H1 (cell line): Measurements from ENCODE around the gene CTAGE1. TPM values are rescaled to one million over a fixed set of nuclear protein-coding genes. Genes with fewer than 3 reads are reported as not detected.

Experiments
- polyA plus RNA-seq, 7 experiments: library from polyadenylated mRNA; depleted of rRNA in 3 of 7; stranded (reverse) in 5 of 7; unstranded in 2 of 7; fragments of >200 nt in 5 of 7; fragments of 200-250 nt in 2 of 7; gene quantifications; 1 replicate in 5 of 7; 2 replicates in 1 of 7; 4 replicates in 1 of 7; pipeline versions ENCODE4 v1.2.1 to v1.2.3, GENCODE V29; 2011 to 2013; ENCODE audit warnings: missing spikeins in 2 of 7, mixed read lengths in 2 of 7
- total RNA-seq: library from RNA; stranded (reverse); fragmentation: NEBNext Ultra II Directional; extraction: Animal tissue kit (Norgen Biotek cat#: 25700); gene quantifications from 2 replicates; pipeline ENCODE4 v1.2.1, GENCODE V29; 2021
- TF ChIP-seq, protein P1 (sequence below): fragments of 300-600 bp; sonication (generic); IDR thresholded peaks from 2 replicates; pipeline ENCODE4 v1.7.1; 2012; ENCODE audit warnings: low read length, moderate library complexity, mild to moderate bottlenecking, inconsistent platforms; ENCODE audit not compliant: insufficient replicate concordance

Gene CTAGE1
- total and polyA plus RNA-seq, 2 of the 8 experiments (the other 6 are each of a cell fraction or from before 2014, with no cell fraction given): not detected

DNA sequence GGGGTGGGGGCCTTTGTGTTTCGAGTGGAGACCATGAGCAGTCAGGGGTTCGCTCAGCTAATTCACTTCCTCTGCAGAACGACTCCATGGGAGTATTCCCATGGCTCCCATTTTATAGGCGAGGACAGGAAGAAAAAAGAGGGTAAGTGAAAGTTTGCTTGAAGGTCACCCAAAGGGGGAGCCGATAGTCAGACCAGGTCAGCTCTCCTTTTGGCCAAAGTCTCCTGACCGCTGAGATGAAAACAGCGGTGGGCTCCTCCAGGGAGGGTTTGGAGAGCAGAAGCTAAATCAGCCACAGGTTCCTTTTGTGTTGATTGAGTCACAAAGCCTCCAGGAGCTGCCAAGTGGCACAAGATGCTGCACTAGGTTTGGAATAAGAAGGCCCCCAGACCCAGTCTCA lies 34.1 kb upstream of the CTAGE1 start (continued):
- TF ChIP-seq, protein P1, sequence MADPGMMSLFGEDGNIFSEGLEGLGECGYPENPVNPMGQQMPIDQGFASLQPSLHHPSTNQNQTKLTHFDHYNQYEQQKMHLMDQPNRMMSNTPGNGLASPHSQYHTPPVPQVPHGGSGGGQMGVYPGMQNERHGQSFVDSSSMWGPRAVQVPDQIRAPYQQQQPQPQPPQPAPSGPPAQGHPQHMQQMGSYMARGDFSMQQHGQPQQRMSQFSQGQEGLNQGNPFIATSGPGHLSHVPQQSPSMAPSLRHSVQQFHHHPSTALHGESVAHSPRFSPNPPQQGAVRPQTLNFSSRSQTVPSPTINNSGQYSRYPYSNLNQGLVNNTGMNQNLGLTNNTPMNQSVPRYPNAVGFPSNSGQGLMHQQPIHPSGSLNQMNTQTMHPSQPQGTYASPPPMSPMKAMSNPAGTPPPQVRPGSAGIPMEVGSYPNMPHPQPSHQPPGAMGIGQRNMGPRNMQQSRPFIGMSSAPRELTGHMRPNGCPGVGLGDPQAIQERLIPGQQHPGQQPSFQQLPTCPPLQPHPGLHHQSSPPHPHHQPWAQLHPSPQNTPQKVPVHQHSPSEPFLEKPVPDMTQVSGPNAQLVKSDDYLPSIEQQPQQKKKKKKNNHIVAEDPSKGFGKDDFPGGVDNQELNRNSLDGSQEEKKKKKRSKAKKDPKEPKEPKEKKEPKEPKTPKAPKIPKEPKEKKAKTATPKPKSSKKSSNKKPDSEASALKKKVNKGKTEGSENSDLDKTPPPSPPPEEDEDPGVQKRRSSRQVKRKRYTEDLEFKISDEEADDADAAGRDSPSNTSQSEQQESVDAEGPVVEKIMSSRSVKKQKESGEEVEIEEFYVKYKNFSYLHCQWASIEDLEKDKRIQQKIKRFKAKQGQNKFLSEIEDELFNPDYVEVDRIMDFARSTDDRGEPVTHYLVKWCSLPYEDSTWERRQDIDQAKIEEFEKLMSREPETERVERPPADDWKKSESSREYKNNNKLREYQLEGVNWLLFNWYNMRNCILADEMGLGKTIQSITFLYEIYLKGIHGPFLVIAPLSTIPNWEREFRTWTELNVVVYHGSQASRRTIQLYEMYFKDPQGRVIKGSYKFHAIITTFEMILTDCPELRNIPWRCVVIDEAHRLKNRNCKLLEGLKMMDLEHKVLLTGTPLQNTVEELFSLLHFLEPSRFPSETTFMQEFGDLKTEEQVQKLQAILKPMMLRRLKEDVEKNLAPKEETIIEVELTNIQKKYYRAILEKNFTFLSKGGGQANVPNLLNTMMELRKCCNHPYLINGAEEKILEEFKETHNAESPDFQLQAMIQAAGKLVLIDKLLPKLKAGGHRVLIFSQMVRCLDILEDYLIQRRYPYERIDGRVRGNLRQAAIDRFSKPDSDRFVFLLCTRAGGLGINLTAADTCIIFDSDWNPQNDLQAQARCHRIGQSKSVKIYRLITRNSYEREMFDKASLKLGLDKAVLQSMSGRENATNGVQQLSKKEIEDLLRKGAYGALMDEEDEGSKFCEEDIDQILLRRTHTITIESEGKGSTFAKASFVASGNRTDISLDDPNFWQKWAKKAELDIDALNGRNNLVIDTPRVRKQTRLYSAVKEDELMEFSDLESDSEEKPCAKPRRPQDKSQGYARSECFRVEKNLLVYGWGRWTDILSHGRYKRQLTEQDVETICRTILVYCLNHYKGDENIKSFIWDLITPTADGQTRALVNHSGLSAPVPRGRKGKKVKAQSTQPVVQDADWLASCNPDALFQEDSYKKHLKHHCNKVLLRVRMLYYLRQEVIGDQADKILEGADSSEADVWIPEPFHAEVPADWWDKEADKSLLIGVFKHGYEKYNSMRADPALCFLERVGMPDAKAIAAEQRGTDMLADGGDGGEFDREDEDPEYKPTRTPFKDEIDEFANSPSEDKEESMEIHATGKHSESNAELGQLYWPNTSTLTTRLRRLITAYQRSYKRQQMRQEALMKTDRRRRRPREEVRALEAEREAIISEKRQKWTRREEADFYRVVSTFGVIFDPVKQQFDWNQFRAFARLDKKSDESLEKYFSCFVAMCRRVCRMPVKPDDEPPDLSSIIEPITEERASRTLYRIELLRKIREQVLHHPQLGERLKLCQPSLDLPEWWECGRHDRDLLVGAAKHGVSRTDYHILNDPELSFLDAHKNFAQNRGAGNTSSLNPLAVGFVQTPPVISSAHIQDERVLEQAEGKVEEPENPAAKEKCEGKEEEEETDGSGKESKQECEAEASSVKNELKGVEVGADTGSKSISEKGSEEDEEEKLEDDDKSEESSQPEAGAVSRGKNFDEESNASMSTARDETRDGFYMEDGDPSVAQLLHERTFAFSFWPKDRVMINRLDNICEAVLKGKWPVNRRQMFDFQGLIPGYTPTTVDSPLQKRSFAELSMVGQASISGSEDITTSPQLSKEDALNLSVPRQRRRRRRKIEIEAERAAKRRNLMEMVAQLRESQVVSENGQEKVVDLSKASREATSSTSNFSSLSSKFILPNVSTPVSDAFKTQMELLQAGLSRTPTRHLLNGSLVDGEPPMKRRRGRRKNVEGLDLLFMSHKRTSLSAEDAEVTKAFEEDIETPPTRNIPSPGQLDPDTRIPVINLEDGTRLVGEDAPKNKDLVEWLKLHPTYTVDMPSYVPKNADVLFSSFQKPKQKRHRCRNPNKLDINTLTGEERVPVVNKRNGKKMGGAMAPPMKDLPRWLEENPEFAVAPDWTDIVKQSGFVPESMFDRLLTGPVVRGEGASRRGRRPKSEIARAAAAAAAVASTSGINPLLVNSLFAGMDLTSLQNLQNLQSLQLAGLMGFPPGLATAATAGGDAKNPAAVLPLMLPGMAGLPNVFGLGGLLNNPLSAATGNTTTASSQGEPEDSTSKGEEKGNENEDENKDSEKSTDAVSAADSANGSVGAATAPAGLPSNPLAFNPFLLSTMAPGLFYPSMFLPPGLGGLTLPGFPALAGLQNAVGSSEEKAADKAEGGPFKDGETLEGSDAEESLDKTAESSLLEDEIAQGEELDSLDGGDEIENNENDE: no peak
